Fibroblast of lung (primary cell): ENCODE data around the gene SMG7. TPM values are rescaled to one million over a fixed set of nuclear protein-coding genes. Genes with fewer than 3 reads are reported as not detected.

Experiments used
- DNase-seq, 2 donors: peaks; one replicate each; pipeline versions ENCODE4 v3.0.0 to v3.0.0-alpha.2; 2010; ENCODE audit warnings: low read depth in 2 of 2
- H2AFZ ChIP-seq: 2 replicates; pipeline ENCODE4 v1.5.1; 2012; ENCODE audit warnings: low read length, control low read depth, inconsistent platforms
- H3K27ac ChIP-seq: 2 replicates; pipeline ENCODE4 v1.5.1; 2011; ENCODE audit warnings: low read length, control low read depth; ENCODE audit not compliant: insufficient read depth
- H3K27me3 ChIP-seq: 2 replicates; pipeline ENCODE4 v1.5.1; 2011; ENCODE audit warnings: mild to moderate bottlenecking, low read length; ENCODE audit not compliant: control insufficient read depth, insufficient read depth
- H3K36me3 ChIP-seq: 2 replicates; pipeline ENCODE4 v1.5.1; 2011; ENCODE audit warnings: low read length; ENCODE audit not compliant: control insufficient read depth, insufficient read depth
- H3K4me1 ChIP-seq: 2 replicates; pipeline ENCODE4 v1.5.1; 2011; ENCODE audit warnings: low read length; ENCODE audit not compliant: control insufficient read depth, insufficient read depth; ENCODE audit errors: extremely low read depth
- H3K4me2 ChIP-seq: 2 replicates; pipeline ENCODE4 v1.5.1; 2011; ENCODE audit warnings: low read length, control low read depth; ENCODE audit not compliant: insufficient read depth; ENCODE audit errors: extremely low read depth
- H3K4me3 ChIP-seq, 4 experiments: fragments of 200-600 bp in 1 of 4; sonication (generic) in 1 of 4; replicated peaks in 1 of 4; 2 replicates each; pipeline ENCODE4 v1.5.1; 2011 to 2016; ENCODE audit warnings: low read length in 4 of 4, low read depth in 3 of 4, mild to moderate bottlenecking in 3 of 4, control low read depth in 2 of 4, inconsistent platforms in 1 of 4, mixed read lengths in 1 of 4; ENCODE audit not compliant: insufficient read depth in 1 of 4; ENCODE audit errors: control extremely low read depth in 1 of 4
- H3K79me2 ChIP-seq: 2 replicates; pipeline ENCODE4 v1.5.1; 2012; ENCODE audit warnings: mild to moderate bottlenecking, low read length, inconsistent platforms; ENCODE audit not compliant: control insufficient read depth, insufficient read depth
- H3K9ac ChIP-seq: 2 replicates; pipeline ENCODE4 v1.5.1; 2011; ENCODE audit warnings: mild to moderate bottlenecking, low read length, control low read depth; ENCODE audit not compliant: insufficient read depth
- H3K9me3 ChIP-seq: 2 replicates; pipeline ENCODE4 v1.5.1; 2012; ENCODE audit warnings: low read depth, low read length; ENCODE audit not compliant: control insufficient read depth, insufficient read depth
- H4K20me1 ChIP-seq: 2 replicates; pipeline ENCODE4 v1.5.1; 2011; ENCODE audit warnings: low read length; ENCODE audit not compliant: control insufficient read depth, insufficient read depth; ENCODE audit errors: extremely low read depth
- CTCF ChIP-seq, 2 donors: IDR thresholded peaks in 1 of 2; conservative IDR thresholded peaks in 1 of 2; 1 replicate in 1 of 2; 2 replicates in 1 of 2; pipeline ENCODE4 v1.5.1; 2011 to 2012; ENCODE audit warnings: low read length in 2 of 2, control low read depth in 1 of 2, inconsistent platforms in 1 of 2, low read depth in 1 of 2, mild to moderate bottlenecking in 1 of 2
- EZH2 ChIP-seq: IDR thresholded peaks from 2 replicates; pipeline ENCODE4 v1.5.1; 2012; ENCODE audit warnings: low read length, control low read depth, mild to moderate bottlenecking; ENCODE audit errors: missing control alignments
- polyA plus RNA-seq, 2 donors: library from polyadenylated mRNA; depleted of rRNA in 1 of 2; stranded (reverse) in 1 of 2; unstranded in 1 of 2; fragments of >200 nt; gene quantifications; 2 replicates each; pipeline ENCODE4 v1.2.1, GENCODE V29; 2011 to 2012; ENCODE audit warnings: missing spikeins in 1 of 2
- total RNA-seq: library from RNA; depleted of rRNA; stranded (reverse); fragments of >200 nt; gene quantifications from 2 replicates; pipeline ENCODE4 v1.2.1, GENCODE V29; 2014

Gene SMG7
- total and polyA plus RNA-seq, 2 donors (not counting 1 experiment from before 2014, with no cell fraction given) = 23.1 to 30.7 TPM

- H4K20me1 ChIP-seq = no peaks in the 10 kb centered on the region
- peaks cover 8% of the 10 kb centered on the region for H3K4me1 ChIP-seq
- no peak for DNase-seq
- H3K9me3 ChIP-seq = no peaks in the 10 kb centered on the region
- no peak overlapping the region for H3K27ac ChIP-seq
- no peaks in the 10 kb centered on the region for H3K79me2 ChIP-seq
- no peak overlapping the region for H3K4me3 ChIP-seq
- TF ChIP-seq EZH2 (no peak), CTCF (conservative IDR thresholded peaks at IDR 0.05 in 1 of 2, IDR thresholded peaks at IDR 0.05 in 1 of 2; ENCODE audit: low read depth in 1 of 2, low read length in 2 of 2) (no peak)
- peaks cover 8% of the 10 kb centered on the region for H3K36me3 ChIP-seq
- H3K27me3 ChIP-seq = no peaks in the 10 kb centered on the region
- H3K9ac ChIP-seq = no peak overlapping the region
- H2AFZ ChIP-seq = no peak overlapping the region
- no peak overlapping the region for H3K4me2 ChIP-seq
These were observed 45.1 kb downstream of the SMG7 start for GRCh38 chr1:183517401-183517800.

DNA sequence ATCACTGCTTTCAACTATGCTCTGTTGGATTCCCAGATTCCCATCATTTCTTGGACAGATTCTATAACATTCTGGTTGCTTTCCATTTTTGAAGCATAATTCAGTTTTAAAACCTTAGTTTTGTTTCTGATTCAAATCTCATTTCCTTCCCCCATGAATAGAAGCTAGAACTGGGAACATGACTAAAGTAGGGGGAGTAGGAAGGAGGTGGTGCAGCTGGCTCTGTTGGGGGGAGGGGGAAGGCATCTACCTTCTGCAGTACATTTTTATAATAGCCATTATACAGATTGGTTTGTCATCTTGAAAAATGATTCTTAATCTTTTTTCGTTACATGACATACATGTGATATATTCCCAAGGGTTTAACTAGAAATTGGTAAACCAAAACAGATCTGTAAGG lies 48.1 kb downstream of the SMG7 start:
- Histone ChIP-seq H3K4me3 (no peak overlapping the region), H3K79me2 (no peaks in the 10 kb centered on the region), H3K9me3 (no peaks in the 10 kb centered on the region), H3K4me2 (no peak overlapping the region), H2AFZ (no peak overlapping the region), H3K27ac (no peak overlapping the region), H4K20me1 (no peaks in the 10 kb centered on the region), H3K9ac (no peak overlapping the region), H3K27me3 (no peaks in the 10 kb centered on the region), H3K36me3 (peaks cover 8% of the 10 kb centered on the region), H3K4me1 (no peaks in the 10 kb centered on the region)
- DNase-seq = no peak
- no peak for TF ChIP-seq CTCF (conservative IDR thresholded peaks at IDR 0.05 in 1 of 2, IDR thresholded peaks at IDR 0.05 in 1 of 2; ENCODE audit: low read depth in 1 of 2, low read length in 2 of 2)
- TF ChIP-seq EZH2 = no peak

GRCh38 chr1:183522104-183522503 lies 49.8 kb downstream of the SMG7 start:
- no peaks in the 10 kb centered on the region for H4K20me1 ChIP-seq
- H3K9ac ChIP-seq = no peak overlapping the region
- H3K4me3 ChIP-seq = no peak overlapping the region
- no peak overlapping the region for H3K27ac ChIP-seq
- H3K36me3 ChIP-seq = peaks cover 10% of the 10 kb centered on the region
- no peaks in the 10 kb centered on the region for H3K4me1 ChIP-seq
- no peak overlapping the region for H2AFZ ChIP-seq
- H3K4me2 ChIP-seq = no peak overlapping the region
- no peak for DNase-seq
- no peaks in the 10 kb centered on the region for H3K79me2 ChIP-seq
- H3K27me3 ChIP-seq = no peaks in the 10 kb centered on the region
- no peak for TF ChIP-seq EZH2
- no peak for TF ChIP-seq CTCF (conservative IDR thresholded peaks at IDR 0.05 in 1 of 2, IDR thresholded peaks at IDR 0.05 in 1 of 2; ENCODE audit: low read depth in 1 of 2, low read length in 2 of 2)
- no peaks in the 10 kb centered on the region for H3K9me3 ChIP-seq
